Measurements from ENCODE around the gene SSBP3.

DNA sequence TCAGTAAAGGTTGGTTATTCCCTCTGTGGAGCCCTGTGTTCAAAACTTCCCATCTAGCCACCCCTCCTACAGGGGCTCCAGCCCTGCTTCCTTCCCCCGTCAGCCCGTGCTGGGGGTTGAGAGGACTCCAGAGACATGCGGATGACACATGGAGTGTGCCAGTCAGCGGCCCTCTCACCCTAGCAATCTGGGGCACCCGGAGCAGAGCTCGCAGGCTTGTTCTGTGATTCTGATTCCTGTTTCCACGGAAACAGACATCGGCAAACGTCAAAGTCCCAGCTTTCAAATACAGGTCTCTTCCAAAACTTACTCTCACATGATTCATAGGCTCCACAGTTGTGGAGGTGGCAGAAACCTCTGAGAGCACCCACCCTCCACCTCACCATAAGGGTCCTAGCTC is 9.8 kb upstream of the SSBP3 start:
- TF ChIP-seq EZH2 (IDR thresholded peaks at IDR 0.05; ENCODE audit: insufficient read depth, poor library complexity, severe bottlenecking) (no peak), EZH2phosphoT487 (IDR thresholded peaks at IDR 0.05; ENCODE audit: insufficient read depth, low read depth) (no peak)
